BJ (cell line): ENCODE data around the gene ZNF689. TPM values are rescaled to one million over a fixed set of nuclear protein-coding genes. Genes with fewer than 3 reads are reported as not detected.

ENCODE experiments used
- CTCF ChIA-PET: fragments of 350-600 bp; formaldehyde crosslinking; extraction: SDS; loops from one replicate; lab custom pipeline; 2021; ENCODE audit warnings: antibody characterized with exemption, inconsistent platforms; lab: Yijun Ruan, JAX
- POLR2A ChIA-PET: fragments of 300-600 bp; sonication (Branson Sonifier 250); formaldehyde crosslinking; extraction: SDS; loops from one replicate; lab custom pipeline; 2021; ENCODE audit warnings: antibody characterized with exemption; lab: Charles Lee
- DNase-seq: peaks from one replicate; pipeline ENCODE4 v3.0.0-alpha.2; 2011; ENCODE audit warnings: low read depth
- H3K27me3 ChIP-seq: 2 replicates; pipeline ENCODE4 v1.6.0; 2011; ENCODE audit warnings: low read length; ENCODE audit not compliant: control insufficient read depth, insufficient read depth
- H3K36me3 ChIP-seq: 2 replicates; pipeline ENCODE4 v1.5.1; 2011; ENCODE audit warnings: low read length; ENCODE audit not compliant: control insufficient read depth, insufficient read depth
- H3K4me3 ChIP-seq: 2 replicates; pipeline ENCODE4 v1.5.1; 2011; ENCODE audit warnings: low read depth, mild to moderate bottlenecking, control low read depth, low read length
- polyA plus RNA-seq: library from polyadenylated mRNA; depleted of rRNA; stranded (reverse); fragments of >200 nt; gene quantifications from 2 replicates; pipeline ENCODE4 v1.2.3, GENCODE V29; 2011
- TF ChIP-seq, protein P1 (sequence below): IDR thresholded peaks from 2 replicates; pipeline ENCODE4 v1.5.1; 2011; ENCODE audit warnings: low read depth, mild to moderate bottlenecking, control low read depth, inconsistent platforms, low read length, moderate library complexity; ENCODE audit not compliant: insufficient read depth

The ZNF689 gene
- polyA plus RNA-seq, 1 experiment, result 4.1 TPM

DNA sequence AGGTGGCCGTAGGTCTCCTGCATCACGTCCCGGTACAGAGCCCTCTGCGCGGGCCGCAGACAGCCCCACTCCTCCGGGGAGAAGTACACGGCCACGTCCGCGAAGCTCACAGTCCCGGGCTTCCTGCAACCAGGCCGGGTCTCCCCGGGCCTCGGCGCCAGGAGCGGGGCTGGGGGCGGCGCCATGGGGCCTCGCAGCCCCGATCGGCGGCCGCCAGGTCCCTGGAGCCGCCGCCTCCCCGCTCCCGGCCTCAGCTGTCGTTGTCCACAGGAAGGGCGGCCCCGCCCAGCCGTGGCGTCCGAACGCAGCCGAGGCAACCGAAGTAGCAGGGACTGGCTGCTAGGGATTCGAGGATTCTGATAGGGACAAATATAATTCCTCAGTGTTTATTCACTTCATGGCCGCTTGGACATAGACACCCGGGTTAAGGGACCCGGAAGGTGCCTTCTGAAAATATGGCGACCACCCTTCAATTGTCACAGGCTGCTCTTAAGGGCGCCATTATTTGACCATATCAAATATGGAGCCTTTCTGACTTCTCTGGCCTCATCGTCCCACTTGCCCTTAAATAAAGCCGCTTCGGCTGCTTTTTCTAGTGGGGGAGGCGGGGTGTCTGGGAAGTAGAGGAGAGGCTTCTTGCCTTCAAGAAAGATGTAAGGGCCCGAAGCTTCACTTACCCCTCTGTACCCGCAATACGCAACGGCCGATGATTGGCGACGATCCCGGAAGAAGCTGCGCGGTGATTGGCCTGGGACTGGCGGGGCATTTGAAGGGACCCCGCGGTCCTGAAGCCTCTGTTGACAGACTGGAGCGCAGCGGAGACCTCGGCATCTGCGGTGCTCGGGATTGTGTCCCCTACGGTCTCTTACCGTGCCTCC lies 38.5 kb downstream of the ZNF689 start, which contains the start of gene ZNF688:
Gene ZNF688, minus strand, starts transcription at position 270 of the 878 bp plus-strand sequence. Its CDS starts 85 bp downstream, at position 185.
- no peaks in the 10 kb centered on the region for H3K27me3 ChIP-seq
- TF ChIP-seq, protein P1, sequence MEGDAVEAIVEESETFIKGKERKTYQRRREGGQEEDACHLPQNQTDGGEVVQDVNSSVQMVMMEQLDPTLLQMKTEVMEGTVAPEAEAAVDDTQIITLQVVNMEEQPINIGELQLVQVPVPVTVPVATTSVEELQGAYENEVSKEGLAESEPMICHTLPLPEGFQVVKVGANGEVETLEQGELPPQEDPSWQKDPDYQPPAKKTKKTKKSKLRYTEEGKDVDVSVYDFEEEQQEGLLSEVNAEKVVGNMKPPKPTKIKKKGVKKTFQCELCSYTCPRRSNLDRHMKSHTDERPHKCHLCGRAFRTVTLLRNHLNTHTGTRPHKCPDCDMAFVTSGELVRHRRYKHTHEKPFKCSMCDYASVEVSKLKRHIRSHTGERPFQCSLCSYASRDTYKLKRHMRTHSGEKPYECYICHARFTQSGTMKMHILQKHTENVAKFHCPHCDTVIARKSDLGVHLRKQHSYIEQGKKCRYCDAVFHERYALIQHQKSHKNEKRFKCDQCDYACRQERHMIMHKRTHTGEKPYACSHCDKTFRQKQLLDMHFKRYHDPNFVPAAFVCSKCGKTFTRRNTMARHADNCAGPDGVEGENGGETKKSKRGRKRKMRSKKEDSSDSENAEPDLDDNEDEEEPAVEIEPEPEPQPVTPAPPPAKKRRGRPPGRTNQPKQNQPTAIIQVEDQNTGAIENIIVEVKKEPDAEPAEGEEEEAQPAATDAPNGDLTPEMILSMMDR, result no peak
- ChIA-PET POLR2A (interaction anchor here (0.5 kb wide), 1 partner anchor 25 kb away, joined by 3 read pairs; no protein-coding TSS in a partner anchor), CTCF (interaction anchor here (0.7 to 1.5 kb wide), 9 partner anchors 10 to 142 kb away, joined by 3 to 7 read pairs (median 4); partner anchors contain the start of genes DCTPP1 and ZNF764)
- peak; percentile 96 for DNase-seq
- peak within 1 kb of the TSS; percentile 51 for H3K4me3 ChIP-seq
- H3K36me3 ChIP-seq, result no peaks in the 10 kb centered on the region

DNA sequence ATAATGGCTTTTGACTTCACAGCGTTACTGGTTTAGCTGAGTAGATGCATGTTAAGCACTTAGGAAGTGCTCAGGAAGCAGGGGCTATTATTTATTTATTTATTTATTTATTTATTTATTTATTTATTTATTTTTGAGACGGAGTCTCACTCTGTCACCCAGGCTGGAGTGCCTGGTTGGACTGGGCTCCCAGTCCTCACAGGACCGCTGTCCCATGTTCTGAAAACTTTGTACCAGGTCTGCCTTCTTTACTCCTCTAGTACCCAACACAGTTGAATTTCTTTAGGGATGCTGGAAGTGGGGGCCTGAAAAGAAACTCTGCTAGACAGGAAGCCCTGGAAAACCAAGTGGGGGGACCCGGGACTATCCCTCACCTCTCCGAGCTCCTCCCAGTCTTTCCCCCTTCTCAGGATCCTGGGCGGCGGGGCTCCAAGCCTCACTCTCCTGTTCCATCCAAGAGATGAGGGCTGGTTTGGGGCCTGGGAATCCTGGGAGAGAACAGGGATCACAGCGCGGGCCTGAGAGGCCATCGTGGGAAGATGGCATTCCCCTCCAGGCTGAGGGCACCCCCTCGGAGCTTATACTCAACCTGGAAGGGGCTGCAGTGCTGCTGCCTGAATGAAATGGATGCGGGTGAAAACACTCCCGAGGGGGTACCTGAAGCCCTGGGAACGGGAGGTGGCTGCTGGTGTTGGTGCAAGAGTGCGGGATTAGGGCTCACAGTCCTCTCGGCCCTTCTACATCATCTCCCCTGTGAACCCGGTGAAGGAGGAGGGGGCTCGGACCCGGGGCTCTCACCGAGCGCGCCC lies 39.3 kb downstream of the ZNF689 start:
- no peak for DNase-seq
- POLR2A ChIA-PET, result interaction anchor here (0.5 kb wide), 1 partner anchor 24 kb away, joined by 3 read pairs; no protein-coding TSS in a partner anchor

DNA sequence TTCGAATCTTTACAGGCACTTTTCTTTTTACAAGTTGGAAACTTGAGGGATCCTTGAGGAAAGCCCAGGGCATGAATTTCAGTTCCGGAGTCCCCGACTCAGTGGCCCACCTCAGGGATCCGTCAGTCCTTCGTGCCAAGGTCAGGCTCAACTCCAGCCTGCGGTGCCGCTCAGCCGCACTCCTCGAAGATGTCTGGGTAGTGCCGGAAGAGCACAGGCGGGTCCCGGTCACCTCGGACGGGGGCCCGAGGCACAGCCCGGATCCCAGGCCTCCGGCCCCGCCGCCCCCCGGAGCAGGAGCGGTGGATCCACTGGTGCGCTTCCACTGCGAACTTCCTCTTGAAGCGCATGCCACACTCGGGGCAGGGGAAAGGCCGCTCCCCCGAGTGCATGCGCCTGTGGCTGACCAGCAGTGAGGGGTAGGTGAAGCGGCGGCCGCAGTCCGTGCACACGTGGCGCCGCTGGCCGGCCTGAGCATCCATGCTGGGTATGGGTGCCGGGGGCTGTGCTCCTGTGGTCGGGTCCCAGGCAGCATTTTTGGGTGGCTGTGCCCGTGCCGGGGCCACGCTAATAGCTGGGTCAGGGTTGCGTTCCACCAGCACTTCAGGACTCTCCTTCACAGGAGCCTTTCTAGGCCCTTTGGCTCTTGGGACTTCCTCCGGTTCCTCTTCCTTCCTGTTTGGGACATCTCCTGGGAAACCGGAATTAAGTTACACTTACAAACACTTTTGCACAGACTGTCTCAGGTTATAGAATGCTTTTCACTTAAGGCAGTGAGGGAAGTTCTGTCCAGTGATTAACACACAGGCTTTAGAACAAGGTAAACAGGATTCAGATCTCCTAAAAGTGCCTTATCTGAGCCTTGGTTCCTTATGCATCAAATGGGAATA lies 40.2 kb downstream of the ZNF689 start:
- CTCF ChIA-PET, result interaction anchor here (1.2 kb wide), 2 partner anchors 15 to 59 kb away, joined by 3 to 4 read pairs; no protein-coding TSS in a partner anchor
- POLR2A ChIA-PET, result no interaction called here
- DNase-seq, result no peak
- no peak overlapping the region for H3K4me3 ChIP-seq
- TF ChIP-seq, protein P1, result no peak
- H3K27me3 ChIP-seq, result 0 out of 2 replicates have a peak, but pooled peaks cover 2% of the 10 kb centered on the region
- no peaks in the 10 kb centered on the region; the same call in 1 of the 2 replicates for H3K36me3 ChIP-seq

More for the DNA sequence above, 39.3 kb downstream of the ZNF689 start:
- Histone ChIP-seq H3K4me3 (peak overlapping the region; percentile 51), H3K27me3 (no peaks in the 10 kb centered on the region), H3K36me3 (no peaks in the 10 kb centered on the region; the same call in 1 of the 2 replicates)
- CTCF ChIA-PET, result interaction anchor here (1.2 kb wide), 2 partner anchors 14 to 58 kb away, joined by 3 to 4 read pairs; no protein-coding TSS in a partner anchor
- TF ChIP-seq, protein P1, result no peak

DNA sequence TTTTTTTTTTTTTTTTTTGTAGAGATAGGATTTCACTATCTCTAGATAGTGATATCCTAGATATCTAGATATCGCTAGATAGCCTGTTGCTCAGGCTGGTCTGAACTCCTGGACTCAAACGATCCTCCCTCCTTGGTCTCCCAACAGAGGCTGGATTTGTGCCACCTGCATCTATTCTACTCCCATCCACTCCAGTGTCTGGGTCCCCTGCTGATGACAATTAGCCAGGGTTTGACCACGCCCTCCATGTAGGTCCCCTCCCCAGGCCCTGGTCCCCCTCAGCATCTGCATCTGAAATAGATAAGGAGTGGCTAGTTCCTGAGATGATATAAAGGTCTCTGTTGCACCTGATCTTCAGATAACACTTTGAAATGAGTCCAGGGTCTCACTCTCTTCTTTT lies 40.9 kb downstream of the ZNF689 start:
- H3K27me3 ChIP-seq, result 0 out of 2 replicates have a peak, but pooled peaks cover 2% of the 10 kb centered on the region
- H3K4me3 ChIP-seq, result no peak overlapping the region
- CTCF ChIA-PET, result interaction anchor here (1.3 kb wide), 1 partner anchor 120 kb away, joined by 5 read pairs; no protein-coding TSS in a partner anchor
- POLR2A ChIA-PET, result no interaction called here
- TF ChIP-seq, protein P1, result no peak
- DNase-seq, result no peak
- H3K36me3 ChIP-seq, result no peaks in the 10 kb centered on the region; the same call in 1 of the 2 replicates
